DOHH2 (cell line): ENCODE measurements around the gene SLC11A1.

Experiments used
- CTCF ChIP-seq: fragments of 200-600 bp; sonication (generic); IDR thresholded peaks from one replicate; pipeline ENCODE4 v1.5.1; 2014; ENCODE audit warnings: antibody characterized with exemption, mild to moderate bottlenecking, low read depth, low read length; ENCODE audit not compliant: poor library complexity, severe bottlenecking
- EZH2phosphoT487 ChIP-seq: fragments of 200-600 bp; sonication (generic); IDR thresholded peaks from 2 replicates; pipeline ENCODE4 v1.6.1; 2017; ENCODE audit warnings: borderline replicate concordance, mild to moderate bottlenecking, antibody characterized with exemption, low read length, moderate library complexity, mixed read lengths

- no peak for TF ChIP-seq CTCF
- TF ChIP-seq EZH2phosphoT487: no peak
These were observed 54.9 kb downstream of the SLC11A1 start for GRCh38 chr2:218436992-218437391.
